ENCODE measurements around the gene PHACTR1.

The PHACTR1 gene

DNA sequence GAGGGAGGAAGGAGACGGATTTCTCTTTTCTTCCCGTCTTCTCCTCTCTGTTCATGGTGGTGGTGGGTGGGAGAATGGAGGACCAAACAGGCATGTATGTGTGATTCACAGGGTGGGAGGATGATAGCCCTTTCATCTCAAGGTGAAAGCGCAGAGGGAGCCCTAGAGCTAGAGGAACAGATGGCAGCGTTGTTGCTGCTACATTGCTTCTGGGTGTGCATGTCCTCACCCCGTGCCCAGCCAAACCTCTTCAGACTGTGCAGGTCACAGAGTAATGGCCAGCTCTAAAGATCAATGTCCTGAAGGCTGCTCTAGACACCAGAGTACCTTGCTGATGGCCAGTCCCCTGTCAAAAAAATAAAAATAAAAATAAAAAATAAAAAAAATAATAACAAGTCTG is 310.0 kb downstream of the PHACTR1 start:
- DNase-seq (ENCODE audit: low read depth in 2 of 2): no peak

GRCh38 chr6:13027207-13027606 is 310.6 kb downstream of the PHACTR1 start:
- no peak for DNase-seq (ENCODE audit: low read depth in 2 of 2)

- DNase-seq (ENCODE audit: low read depth in 2 of 2): no peak
Measured at GRCh38 chr6:13030396-13030795, 313.8 kb downstream of the PHACTR1 start.

GRCh38 chr6:13032566-13032965 is 316.0 kb downstream of the PHACTR1 start:
- no peak for DNase-seq (ENCODE audit: low read depth in 2 of 2)

DNA sequence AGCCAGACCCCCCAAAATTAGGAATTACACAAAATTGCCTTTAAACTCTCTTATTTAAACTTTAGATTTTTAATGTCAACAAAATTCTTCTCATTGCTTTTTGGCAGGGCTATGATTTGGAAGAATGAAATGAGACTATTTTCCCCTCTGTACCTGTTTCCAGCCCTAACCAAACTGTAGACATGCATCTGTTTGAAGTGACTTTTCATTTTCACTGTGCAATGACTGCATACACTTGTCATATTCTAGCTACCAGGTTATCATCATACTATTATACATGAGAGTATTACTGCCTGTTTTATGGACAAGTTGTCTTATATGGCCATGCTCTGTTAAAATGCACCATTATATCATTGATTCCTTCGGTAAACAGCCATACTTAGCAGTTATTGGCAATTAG is 316.6 kb downstream of the PHACTR1 start:
- DNase-seq (ENCODE audit: low read depth in 2 of 2): no peak

GRCh38 chr6:13034316-13034715 is 317.7 kb downstream of the PHACTR1 start:
- no peak for DNase-seq (ENCODE audit: low read depth in 2 of 2)

GRCh38 chr6:13035606-13036005 is 319.0 kb downstream of the PHACTR1 start:
- DNase-seq (ENCODE audit: low read depth in 2 of 2): no peak

DNA sequence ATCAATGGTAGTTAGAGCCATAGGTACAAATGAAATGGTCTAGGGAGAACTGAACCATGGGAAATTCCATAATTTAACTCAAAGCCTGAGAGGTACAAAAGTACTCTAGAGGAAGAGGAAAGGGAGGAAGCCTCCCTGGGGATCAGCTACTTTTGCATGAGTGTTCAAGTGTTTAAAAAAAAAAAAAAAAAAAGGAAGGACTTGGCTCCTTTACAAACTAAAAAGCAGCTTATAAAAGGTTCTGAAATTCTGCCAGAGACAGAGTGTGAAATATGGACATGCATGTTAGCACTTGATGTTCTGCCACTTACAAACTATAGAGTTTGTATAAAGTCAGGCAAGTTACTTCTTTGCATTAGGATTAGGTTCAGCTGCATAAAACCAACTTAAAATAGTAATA is 321.7 kb downstream of the PHACTR1 start:
- DNase-seq (ENCODE audit: low read depth in 2 of 2): no peak

GRCh38 chr6:13038741-13039190 is 322.2 kb downstream of the PHACTR1 start:
- DNase-seq (ENCODE audit: low read depth in 2 of 2): no peak

GRCh38 chr6:13044390-13044789 is 327.8 kb downstream of the PHACTR1 start:
- DNase-seq (ENCODE audit: low read depth in 2 of 2): no peak

DNA sequence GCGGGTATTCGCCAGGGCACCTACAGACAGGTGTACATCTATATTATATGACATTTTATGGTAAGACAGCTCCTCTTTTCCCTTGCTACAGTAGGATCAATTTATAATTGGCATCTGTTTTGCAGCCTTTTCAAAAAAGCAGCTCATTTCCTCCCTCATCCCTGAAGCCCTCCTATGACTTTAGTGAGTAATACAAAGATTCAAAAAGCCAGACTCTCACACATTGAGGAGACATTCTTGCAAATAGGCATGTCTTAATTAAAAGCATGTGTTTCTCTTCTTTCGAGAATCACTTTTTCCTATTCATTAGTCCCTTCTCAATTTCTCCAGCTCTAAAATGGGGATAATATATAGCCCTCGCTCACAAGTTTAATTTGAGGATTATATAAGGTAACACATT is 328.3 kb downstream of the PHACTR1 start:
- DNase-seq (ENCODE audit: low read depth in 2 of 2): no peak

DNA sequence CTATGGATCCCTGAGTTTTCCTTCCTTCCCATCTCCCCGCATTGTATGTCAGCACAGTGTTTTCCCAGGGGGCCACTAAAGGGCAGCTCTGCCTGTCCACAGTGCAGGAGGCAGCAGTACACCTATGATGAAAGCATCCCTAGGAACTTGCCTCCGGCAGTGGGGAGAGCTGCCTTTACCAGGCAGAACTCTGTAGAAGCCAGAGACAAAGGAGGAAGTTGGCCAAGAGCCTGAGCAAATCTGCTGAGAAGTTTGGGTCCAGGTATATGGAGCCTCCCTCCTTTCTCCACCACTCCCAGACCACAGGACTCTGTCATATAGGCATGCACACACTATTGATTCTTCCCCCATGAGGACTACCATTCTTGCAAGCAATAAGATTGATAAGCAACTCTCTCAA is 329.1 kb downstream of the PHACTR1 start:
- DNase-seq (ENCODE audit: low read depth in 2 of 2): no peak

DNA sequence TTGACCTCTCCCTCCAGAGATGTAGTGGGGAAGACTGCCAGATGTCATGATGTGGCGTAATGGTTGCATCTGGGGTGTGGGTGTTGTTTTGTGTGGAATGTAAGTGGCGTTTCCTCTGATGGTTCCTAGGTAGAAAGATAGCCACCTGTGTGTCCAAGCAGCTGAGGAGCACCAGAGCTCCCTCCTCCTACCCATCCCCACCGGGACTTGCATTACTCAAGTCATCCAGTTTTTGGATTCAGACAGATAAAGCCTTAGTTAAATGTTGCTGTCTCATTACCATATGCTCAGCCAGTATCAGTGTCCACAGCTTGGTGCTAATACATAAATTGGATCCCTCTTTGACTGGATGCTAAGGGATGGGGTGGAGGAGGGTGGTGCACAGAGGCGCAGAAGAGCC is 329.5 kb downstream of the PHACTR1 start:
- DNase-seq (ENCODE audit: low read depth in 2 of 2): no peak

GRCh38 chr6:13048113-13048512 is 331.5 kb downstream of the PHACTR1 start:
- no peak for DNase-seq (ENCODE audit: low read depth in 2 of 2)

DNA sequence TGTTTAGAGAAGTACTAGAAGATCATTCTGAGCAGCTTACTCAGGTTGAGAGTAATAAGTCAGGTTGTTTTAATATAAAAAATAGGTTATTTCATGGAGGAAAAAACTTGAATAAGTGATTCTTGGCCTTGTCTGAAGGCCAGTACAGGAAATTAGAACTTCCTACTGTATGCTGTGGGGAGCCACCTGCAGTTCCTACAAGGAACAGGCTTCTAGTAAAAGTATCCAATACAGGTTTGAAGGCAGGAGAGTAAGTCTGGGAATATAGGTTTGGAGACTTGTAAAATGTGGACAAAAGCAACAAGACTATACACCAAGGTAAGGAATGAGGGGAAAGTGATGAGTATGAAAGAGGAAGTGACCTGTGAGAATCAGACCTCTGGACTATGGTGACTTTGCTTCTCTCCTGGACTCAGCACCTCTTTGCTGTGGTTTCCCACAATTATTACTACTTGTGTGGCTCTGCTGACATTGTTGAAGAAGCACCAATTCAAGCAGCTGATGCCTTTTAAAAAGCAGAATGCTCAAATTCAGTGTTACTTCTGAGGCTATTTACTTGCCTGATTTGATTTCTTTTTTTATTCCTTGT is 333.2 kb downstream of the PHACTR1 start:
- no peak for DNase-seq (ENCODE audit: low read depth in 2 of 2)

DNA sequence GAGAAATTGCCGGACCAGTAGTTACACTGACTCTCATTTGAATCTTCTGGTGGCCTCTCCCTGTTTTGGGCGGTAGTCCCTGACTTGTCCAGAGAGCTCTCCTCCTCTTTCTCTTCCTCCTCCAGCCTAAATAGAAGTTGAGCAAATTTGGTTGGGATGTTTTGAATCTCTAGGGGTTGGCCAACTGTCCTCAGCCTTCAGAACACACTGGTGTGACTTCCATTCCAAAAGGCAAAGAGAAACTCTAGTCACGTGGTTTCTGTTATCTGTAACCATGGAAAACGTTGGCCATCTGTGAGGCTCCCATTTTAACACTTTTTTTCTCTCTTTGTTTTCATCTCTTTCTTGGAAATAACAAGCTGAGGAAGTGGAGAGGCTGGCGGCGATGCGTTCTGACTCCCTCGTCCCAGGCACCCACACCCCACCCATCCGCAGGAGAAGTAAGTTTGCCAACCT is 336.5 kb downstream of the PHACTR1 start:
- DNase-seq (ENCODE audit: low read depth in 2 of 2): no peak

DNA sequence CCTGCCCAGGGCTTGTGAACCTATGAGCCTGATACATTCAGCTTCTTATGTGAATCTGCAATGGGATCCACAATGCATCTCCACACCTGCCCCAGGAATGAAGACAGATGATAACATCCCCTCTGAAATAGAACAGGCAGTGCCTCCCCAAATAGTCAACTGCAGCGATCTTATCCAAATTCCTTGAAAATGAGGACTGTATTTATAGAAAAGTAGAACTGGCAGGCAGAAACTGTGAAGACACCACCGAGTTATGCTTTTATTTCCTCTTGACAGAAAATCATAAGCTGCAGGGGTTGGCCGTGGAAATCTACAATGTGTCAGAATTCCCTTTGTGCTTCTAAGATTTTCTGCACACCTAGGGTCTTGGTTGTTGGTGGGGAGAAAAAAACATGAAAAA is 341.5 kb downstream of the PHACTR1 start:
- DNase-seq (ENCODE audit: low read depth in 2 of 2): no peak

- no peak for DNase-seq (ENCODE audit: low read depth in 2 of 2)
Measured at GRCh38 chr6:13059026-13059425, 342.5 kb downstream of the PHACTR1 start.

DNA sequence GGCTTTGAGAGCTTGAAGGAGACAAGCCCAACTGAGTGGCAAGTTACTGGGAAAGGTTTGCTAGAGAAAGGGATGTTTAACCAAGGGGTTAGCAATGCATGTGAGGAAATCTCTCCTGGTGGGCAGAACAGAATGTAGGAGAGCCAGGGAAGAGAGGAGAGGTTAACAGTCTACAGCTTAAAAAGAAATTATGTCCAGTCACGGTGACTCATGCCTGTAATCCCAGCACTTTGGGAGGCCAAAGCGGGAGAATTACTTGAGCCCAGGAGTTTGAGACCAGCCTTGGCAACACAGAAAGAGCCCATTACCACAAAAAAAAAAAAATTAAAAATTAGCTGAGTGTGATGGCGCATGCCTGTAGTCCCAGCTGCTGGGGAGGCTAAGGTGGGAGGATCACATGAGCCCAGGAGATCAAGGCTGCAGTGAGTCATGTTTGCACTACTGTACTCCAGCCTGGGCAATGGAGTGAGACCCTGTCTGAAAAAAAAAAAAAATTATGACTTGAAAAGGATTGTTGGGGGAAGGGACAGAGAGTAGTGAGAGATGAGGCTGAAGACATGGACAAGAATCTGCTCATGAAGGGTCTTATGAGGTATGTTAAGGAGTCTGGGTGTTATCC is 346.8 kb downstream of the PHACTR1 start:
- no peak for DNase-seq (ENCODE audit: low read depth in 2 of 2)

- DNase-seq (ENCODE audit: low read depth in 2 of 2): no peak
Measured at GRCh38 chr6:13065581-13065980, 349.0 kb downstream of the PHACTR1 start.

- no peak for DNase-seq (ENCODE audit: low read depth in 2 of 2)
Measured at GRCh38 chr6:13066050-13066449, 349.5 kb downstream of the PHACTR1 start.

DNA sequence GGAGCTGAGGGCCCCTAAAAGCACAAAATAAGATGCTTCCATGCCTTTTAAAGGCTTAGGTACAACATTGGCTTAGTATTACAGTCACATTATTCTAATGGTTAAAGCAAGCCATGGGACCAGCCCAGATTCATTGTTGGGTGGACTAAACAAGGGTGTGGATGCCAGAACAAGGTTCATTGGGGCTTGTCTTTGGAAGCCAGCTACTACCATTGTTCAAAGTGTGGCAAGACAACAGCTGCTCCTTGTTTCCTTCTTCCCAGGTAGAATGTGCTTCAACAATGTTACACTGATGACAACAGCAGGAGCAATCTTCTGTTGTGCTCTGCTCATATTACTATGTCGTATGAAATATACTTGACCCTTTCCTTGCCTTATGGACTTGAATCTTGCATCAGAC is 350.3 kb downstream of the PHACTR1 start:
- no peak for DNase-seq (ENCODE audit: low read depth in 2 of 2)

DNA sequence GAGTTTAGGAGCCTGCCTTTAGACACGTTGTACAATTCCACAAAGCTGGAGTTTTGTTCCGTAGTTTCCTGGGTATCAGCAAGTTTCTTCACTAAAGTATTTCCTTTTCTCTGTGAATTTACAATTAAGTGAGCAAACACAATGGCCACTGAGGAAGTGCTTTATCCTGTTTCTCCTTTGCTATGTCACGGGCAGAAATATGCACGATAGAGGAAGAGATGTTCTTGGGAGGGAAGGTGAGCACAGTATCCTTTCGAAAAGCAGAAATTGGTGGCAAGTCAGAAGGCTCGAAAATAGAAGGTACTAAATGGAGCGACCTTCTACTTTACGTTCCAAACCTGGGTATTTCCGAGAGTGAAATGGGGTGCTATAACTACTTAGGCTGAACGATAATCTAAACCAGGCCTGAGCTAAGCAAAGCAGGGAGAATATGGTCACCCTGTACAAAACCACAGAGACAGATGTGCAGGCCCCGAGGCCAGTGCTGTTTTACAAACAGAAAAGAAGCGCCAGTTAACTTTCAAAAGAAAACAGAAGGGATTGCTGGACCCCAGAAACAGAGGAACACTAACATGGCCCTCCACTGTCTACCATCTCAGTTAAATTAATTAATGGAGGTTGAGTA is 352.1 kb downstream of the PHACTR1 start:
- no peak for DNase-seq (ENCODE audit: low read depth in 2 of 2)
